SK-N-SH treated with all-trans-retinoic acid at 6 μM for 48 hours (cell line): Measurements from ENCODE around the gene SPATA3.

Experiments used
- ATAC-seq: fragments of 200-7000 bp; cut with Tn5 transposase; 3 replicates; pipeline ENCODE4 v1.9.1; 2020; ENCODE audit warnings: mild to moderate bottlenecking, moderate library complexity
- ARNTL ChIP-seq: fragments of 450-650 bp; formaldehyde crosslinking; IDR thresholded peaks from 2 replicates; pipeline ENCODE4 v1.5.0; 2020; ENCODE audit warnings: low read depth, mild to moderate bottlenecking, moderate library complexity, borderline replicate concordance
- CSDC2 ChIP-seq: fragments of 250-450 bp; sonication (Bioruptor Pico); IDR thresholded peaks from 2 replicates; pipeline ENCODE4 v1.5.0; 2020; ENCODE audit warnings: mild to moderate bottlenecking, moderate library complexity
- ESRRG ChIP-seq: fragments of 250-450 bp; sonication (Bioruptor Pico); IDR thresholded peaks from 2 replicates; pipeline ENCODE4 v1.6.1; 2021; ENCODE audit warnings: mild to moderate bottlenecking
- GLIS3 ChIP-seq: fragments of 250-450 bp; sonication (Bioruptor Pico); IDR thresholded peaks from 2 replicates; pipeline ENCODE4 v1.5.0; 2020; ENCODE audit warnings: mild to moderate bottlenecking, moderate library complexity
- ISL1 ChIP-seq: fragments of 250-450 bp; sonication (Bioruptor Pico); IDR thresholded peaks from 2 replicates; pipeline ENCODE4 v2.1.2; 2022; ENCODE audit warnings: mild to moderate bottlenecking, moderate library complexity
- OSR1 ChIP-seq: fragments of 250-450 bp; sonication (Bioruptor Pico); IDR thresholded peaks from 2 replicates; pipeline ENCODE4 v1.8.0; 2022; ENCODE audit warnings: moderate library complexity, mild to moderate bottlenecking, inconsistent platforms
- PPARA ChIP-seq: fragments of 250-450 bp; sonication (Bioruptor Pico); IDR thresholded peaks from 2 replicates; pipeline ENCODE4 v1.5.0; 2020; ENCODE audit warnings: mild to moderate bottlenecking, borderline replicate concordance
- RARB ChIP-seq: fragments of 250-450 bp; sonication (Bioruptor Pico); IDR thresholded peaks from 2 replicates; pipeline ENCODE4 v1.8.0; 2021; ENCODE audit warnings: mild to moderate bottlenecking, moderate library complexity
- SNAI2 ChIP-seq: fragments of 250-450 bp; sonication (Bioruptor Pico); IDR thresholded peaks from 2 replicates; pipeline ENCODE4 v1.5.0; 2020; ENCODE audit warnings: mild to moderate bottlenecking, moderate library complexity
- TCF4 ChIP-seq: fragments of 250-450 bp; sonication (Bioruptor Pico); IDR thresholded peaks from 2 replicates; pipeline ENCODE4 v1.8.0; 2021; ENCODE audit warnings: mild to moderate bottlenecking, moderate library complexity, borderline replicate concordance
- TOX ChIP-seq: fragments of 250-450 bp; sonication (Bioruptor Pico); IDR thresholded peaks from 2 replicates; pipeline ENCODE4 v1.8.0; 2021; ENCODE audit warnings: mild to moderate bottlenecking, moderate library complexity, borderline replicate concordance
- ZC3H10 ChIP-seq: fragments of 250-450 bp; sonication (Bioruptor Pico); IDR thresholded peaks from 2 replicates; pipeline ENCODE4 v1.5.1; 2021; ENCODE audit warnings: mild to moderate bottlenecking, moderate library complexity
- ZFP3 ChIP-seq: fragments of 250-450 bp; sonication (Bioruptor Pico); IDR thresholded peaks from 2 replicates; pipeline ENCODE4 v1.5.0; 2020; ENCODE audit warnings: mild to moderate bottlenecking, moderate library complexity
- ZFP30 ChIP-seq: fragments of 450-650 bp; formaldehyde crosslinking; IDR thresholded peaks from 2 replicates; pipeline ENCODE4 v1.5.0; 2022; ENCODE audit warnings: mild to moderate bottlenecking, moderate library complexity
- ZNF70 ChIP-seq: fragments of 450-650 bp; formaldehyde crosslinking; IDR thresholded peaks from 2 replicates; pipeline ENCODE4 v1.5.0; 2020; ENCODE audit warnings: mild to moderate bottlenecking, moderate library complexity
- ZNF8 ChIP-seq: fragments of 450-650 bp; formaldehyde crosslinking; IDR thresholded peaks from 2 replicates; pipeline ENCODE4 v1.5.0; 2020; ENCODE audit warnings: mild to moderate bottlenecking, moderate library complexity
- TF ChIP-seq, protein P1 (sequence below): fragments of 250-450 bp; sonication (Bioruptor Pico); IDR thresholded peaks from 2 replicates; pipeline ENCODE4 v1.8.0; 2021; ENCODE audit warnings: low read depth, mild to moderate bottlenecking, moderate library complexity, borderline replicate concordance
- TF ChIP-seq, protein P2 (sequence below): fragments of 250-450 bp; sonication (Bioruptor Pico); IDR thresholded peaks from 2 replicates; pipeline ENCODE4 v1.8.0; 2020; ENCODE audit warnings: mild to moderate bottlenecking, moderate library complexity, borderline replicate concordance
- TF ChIP-seq, protein P3 (sequence below): fragments of 250-450 bp; sonication (Bioruptor Pico); IDR thresholded peaks from 2 replicates; pipeline ENCODE4 v1.5.0; 2020; ENCODE audit warnings: mild to moderate bottlenecking, moderate library complexity
- TF ChIP-seq, protein P4 (sequence below): fragments of 250-450 bp; sonication (Bioruptor Pico); IDR thresholded peaks from 2 replicates; pipeline ENCODE4 v1.5.1; 2020; ENCODE audit warnings: low read depth, mild to moderate bottlenecking, moderate library complexity
- TF ChIP-seq, protein P5 (sequence below): fragments of 250-450 bp; sonication (Bioruptor Pico); IDR thresholded peaks from 2 replicates; pipeline ENCODE4 v1.5.1; 2021; ENCODE audit warnings: mild to moderate bottlenecking, moderate library complexity

SPATA3 gene

DNA sequence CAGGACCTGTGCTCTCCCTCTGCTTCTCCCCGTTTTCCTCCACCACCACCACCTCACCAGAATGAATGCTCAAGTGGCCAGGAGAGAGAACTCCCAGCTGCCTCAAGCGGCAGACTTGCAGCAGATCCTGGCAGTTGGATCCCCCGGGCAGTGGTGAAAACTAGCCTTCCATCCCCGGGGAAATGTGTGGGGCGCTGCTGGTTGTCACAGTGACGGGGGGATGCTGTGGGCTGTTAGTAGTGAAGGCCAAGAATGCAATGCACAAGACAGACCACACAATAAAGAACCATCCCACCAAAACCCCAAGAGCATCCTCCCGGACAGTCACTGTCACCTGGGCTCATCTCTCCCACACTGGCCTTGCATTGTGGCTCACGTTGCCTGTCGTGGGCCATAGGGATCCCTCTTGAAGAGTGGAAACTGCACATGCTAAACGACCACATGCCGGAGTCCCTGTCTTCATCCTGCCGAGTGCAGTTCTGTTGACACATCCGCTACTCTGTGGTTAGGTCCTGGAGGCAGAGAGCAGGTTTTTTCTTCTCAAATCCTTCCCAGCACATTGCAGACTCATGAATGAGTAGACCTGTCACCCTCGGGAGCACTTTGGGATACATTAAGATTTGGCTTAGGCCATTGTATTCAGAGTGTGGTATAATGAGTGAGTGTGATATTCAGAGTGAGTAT, 13.5 kb downstream of the SPATA3 start:
- no peak for TF ChIP-seq PPARA
- no peak for TF ChIP-seq ZNF70 (CRISPR knock-in tag)
- no peak for TF ChIP-seq CSDC2 (CRISPR knock-in tag)
- no peak for TF ChIP-seq GLIS3
- no peak for TF ChIP-seq ZC3H10 (CRISPR knock-in tag)
- TF ChIP-seq, protein P1, sequence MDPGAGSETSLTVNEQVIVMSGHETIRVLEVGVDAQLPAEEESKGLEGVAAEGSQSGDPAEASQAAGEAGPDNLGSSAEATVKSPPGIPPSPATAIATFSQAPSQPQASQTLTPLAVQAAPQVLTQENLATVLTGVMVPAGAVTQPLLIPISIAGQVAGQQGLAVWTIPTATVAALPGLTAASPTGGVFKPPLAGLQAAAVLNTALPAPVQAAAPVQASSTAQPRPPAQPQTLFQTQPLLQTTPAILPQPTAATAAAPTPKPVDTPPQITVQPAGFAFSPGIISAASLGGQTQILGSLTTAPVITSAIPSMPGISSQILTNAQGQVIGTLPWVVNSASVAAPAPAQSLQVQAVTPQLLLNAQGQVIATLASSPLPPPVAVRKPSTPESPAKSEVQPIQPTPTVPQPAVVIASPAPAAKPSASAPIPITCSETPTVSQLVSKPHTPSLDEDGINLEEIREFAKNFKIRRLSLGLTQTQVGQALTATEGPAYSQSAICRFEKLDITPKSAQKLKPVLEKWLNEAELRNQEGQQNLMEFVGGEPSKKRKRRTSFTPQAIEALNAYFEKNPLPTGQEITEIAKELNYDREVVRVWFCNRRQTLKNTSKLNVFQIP (CRISPR knock-in tag), result no peak
- no peak for TF ChIP-seq ARNTL
- TF ChIP-seq SNAI2, result no peak
- no peak for TF ChIP-seq ZFP3 (CRISPR knock-in tag)
- no peak for TF ChIP-seq ZNF8 (CRISPR knock-in tag)
- no peak for TF ChIP-seq RARB (CRISPR knock-in tag)
- TF ChIP-seq, protein P2, sequence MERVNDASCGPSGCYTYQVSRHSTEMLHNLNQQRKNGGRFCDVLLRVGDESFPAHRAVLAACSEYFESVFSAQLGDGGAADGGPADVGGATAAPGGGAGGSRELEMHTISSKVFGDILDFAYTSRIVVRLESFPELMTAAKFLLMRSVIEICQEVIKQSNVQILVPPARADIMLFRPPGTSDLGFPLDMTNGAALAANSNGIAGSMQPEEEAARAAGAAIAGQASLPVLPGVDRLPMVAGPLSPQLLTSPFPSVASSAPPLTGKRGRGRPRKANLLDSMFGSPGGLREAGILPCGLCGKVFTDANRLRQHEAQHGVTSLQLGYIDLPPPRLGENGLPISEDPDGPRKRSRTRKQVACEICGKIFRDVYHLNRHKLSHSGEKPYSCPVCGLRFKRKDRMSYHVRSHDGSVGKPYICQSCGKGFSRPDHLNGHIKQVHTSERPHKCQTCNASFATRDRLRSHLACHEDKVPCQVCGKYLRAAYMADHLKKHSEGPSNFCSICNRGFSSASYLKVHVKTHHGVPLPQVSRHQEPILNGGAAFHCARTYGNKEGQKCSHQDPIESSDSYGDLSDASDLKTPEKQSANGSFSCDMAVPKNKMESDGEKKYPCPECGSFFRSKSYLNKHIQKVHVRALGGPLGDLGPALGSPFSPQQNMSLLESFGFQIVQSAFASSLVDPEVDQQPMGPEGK (CRISPR knock-in tag), result no peak
- no peak for ATAC-seq

DNA sequence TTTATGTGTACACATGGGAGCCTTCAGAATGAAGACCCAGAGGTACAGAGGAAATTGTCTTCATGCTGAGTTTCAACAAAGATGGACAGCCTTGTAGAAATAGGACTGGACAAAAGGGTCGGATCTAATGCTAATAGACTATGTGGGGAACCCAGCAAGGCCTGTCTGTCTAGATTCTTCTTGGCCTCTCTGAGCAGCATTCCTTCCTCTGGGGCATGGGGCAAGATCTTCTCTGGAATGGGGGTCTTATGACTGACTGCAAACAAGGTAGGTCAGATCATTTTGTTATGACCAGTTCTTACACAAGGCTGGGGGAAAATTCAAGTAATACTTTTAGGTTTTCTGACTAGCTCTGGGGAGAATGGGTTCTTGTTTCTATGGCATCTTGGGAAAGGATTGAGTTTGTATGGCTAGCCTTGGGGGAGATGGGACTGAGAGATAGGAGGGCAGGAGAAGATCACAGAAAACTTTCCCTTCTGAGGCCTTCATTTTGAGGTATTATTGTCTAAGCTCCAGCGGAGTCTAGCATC, 14.3 kb downstream of the SPATA3 start:
- TF ChIP-seq ZFP30 (CRISPR knock-in tag) (no peak), ZFP3 (CRISPR knock-in tag) (no peak)
- no peak for ATAC-seq

DNA sequence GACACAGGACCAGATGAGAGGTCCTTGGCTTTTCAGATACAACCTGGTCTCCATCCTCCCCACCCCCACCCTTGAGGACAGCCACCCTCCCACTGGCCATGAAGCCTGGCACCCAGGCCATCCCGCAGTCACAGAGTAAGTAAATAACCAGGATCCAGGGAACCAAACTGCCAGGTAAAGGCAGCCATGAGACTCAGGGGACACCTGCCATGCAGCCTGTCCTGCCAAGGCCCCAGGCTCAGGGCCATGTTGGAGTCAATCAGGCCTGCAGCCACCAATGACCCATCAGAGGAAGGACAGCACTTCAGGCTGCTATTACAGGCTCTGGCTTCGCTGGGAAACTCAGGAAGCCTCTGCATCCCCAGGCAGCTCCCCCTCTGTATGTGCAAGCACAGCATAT, 15.6 kb downstream of the SPATA3 start:
- no peak for ATAC-seq
- TF ChIP-seq SNAI2 (no peak), PPARA (no peak), TOX (CRISPR knock-in tag) (no peak), ISL1 (CRISPR knock-in tag) (no peak), ZFP3 (CRISPR knock-in tag) (no peak), ZNF8 (CRISPR knock-in tag) (no peak), ZFP30 (CRISPR knock-in tag) (no peak), GLIS3 (no peak), OSR1 (CRISPR knock-in tag) (no peak), CSDC2 (CRISPR knock-in tag) (no peak), TCF4 (CRISPR knock-in tag) (no peak), ESRRG (CRISPR knock-in tag) (no peak), RARB (CRISPR knock-in tag) (no peak), ARNTL (no peak)
- TF ChIP-seq, protein P3, sequence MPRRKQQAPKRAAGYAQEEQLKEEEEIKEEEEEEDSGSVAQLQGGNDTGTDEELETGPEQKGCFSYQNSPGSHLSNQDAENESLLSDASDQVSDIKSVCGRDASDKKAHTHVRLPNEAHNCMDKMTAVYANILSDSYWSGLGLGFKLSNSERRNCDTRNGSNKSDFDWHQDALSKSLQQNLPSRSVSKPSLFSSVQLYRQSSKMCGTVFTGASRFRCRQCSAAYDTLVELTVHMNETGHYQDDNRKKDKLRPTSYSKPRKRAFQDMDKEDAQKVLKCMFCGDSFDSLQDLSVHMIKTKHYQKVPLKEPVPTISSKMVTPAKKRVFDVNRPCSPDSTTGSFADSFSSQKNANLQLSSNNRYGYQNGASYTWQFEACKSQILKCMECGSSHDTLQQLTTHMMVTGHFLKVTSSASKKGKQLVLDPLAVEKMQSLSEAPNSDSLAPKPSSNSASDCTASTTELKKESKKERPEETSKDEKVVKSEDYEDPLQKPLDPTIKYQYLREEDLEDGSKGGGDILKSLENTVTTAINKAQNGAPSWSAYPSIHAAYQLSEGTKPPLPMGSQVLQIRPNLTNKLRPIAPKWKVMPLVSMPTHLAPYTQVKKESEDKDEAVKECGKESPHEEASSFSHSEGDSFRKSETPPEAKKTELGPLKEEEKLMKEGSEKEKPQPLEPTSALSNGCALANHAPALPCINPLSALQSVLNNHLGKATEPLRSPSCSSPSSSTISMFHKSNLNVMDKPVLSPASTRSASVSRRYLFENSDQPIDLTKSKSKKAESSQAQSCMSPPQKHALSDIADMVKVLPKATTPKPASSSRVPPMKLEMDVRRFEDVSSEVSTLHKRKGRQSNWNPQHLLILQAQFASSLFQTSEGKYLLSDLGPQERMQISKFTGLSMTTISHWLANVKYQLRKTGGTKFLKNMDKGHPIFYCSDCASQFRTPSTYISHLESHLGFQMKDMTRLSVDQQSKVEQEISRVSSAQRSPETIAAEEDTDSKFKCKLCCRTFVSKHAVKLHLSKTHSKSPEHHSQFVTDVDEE, result no peak
- TF ChIP-seq, protein P4, sequence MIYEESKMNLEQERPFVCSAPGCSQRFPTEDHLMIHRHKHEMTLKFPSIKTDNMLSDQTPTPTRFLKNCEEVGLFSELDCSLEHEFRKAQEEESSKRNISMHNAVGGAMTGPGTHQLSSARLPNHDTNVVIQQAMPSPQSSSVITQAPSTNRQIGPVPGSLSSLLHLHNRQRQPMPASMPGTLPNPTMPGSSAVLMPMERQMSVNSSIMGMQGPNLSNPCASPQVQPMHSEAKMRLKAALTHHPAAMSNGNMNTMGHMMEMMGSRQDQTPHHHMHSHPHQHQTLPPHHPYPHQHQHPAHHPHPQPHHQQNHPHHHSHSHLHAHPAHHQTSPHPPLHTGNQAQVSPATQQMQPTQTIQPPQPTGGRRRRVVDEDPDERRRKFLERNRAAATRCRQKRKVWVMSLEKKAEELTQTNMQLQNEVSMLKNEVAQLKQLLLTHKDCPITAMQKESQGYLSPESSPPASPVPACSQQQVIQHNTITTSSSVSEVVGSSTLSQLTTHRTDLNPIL, result no peak
- TF ChIP-seq, protein P5, sequence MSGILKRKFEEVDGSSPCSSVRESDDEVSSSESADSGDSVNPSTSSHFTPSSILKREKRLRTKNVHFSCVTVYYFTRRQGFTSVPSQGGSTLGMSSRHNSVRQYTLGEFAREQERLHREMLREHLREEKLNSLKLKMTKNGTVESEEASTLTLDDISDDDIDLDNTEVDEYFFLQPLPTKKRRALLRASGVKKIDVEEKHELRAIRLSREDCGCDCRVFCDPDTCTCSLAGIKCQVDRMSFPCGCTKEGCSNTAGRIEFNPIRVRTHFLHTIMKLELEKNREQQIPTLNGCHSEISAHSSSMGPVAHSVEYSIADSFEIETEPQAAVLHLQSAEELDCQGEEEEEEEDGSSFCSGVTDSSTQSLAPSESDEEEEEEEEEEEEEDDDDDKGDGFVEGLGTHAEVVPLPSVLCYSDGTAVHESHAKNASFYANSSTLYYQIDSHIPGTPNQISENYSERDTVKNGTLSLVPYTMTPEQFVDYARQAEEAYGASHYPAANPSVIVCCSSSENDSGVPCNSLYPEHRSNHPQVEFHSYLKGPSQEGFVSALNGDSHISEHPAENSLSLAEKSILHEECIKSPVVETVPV (CRISPR knock-in tag), result no peak
- TF ChIP-seq, protein P2 (CRISPR knock-in tag), result no peak
